K562 (cell line): Measurements from ENCODE around the gene FAM217B. TPM values are rescaled to one million over a fixed set of nuclear protein-coding genes. Genes with fewer than 3 reads are reported as not detected.

Experiments
- ARID3B ChIP-seq: fragments of 250-450 bp; sonication (Bioruptor Pico); IDR thresholded peaks from 2 replicates; pipeline ENCODE4 v1.4.0; 2020; ENCODE audit warnings: borderline replicate concordance
- ARNT ChIP-seq, 2 experiments: fragments of 450-650 bp; IDR thresholded peaks; 2 replicates each; pipeline ENCODE4 v1.6.1; 2016; ENCODE audit warnings: mild to moderate bottlenecking in 1 of 2
- CCNT2 ChIP-seq: IDR thresholded peaks from 2 replicates; pipeline ENCODE4 v1.6.1; 2011; ENCODE audit warnings: borderline replicate concordance, low read depth, mild to moderate bottlenecking, moderate library complexity, mixed read lengths, low read length; ENCODE audit not compliant: insufficient read length; ENCODE audit errors: extremely low read depth
- CHAMP1 ChIP-seq: fragments of 450-650 bp; IDR thresholded peaks from 2 replicates; pipeline ENCODE4 v1.6.1; 2016; ENCODE audit warnings: mild to moderate bottlenecking
- ELF1 ChIP-seq: fragments of 200-800 bp; sonication (Bioruptor generic); IDR thresholded peaks from 2 replicates; pipeline ENCODE4 v1.6.1; 2016; ENCODE audit warnings: missing genetic modification characterization, missing compliant biosample characterization
- GABPA ChIP-seq: fragments of 200-800 bp; sonication (Bioruptor generic); conservative IDR thresholded peaks from 2 replicates; pipeline ENCODE4 v1.6.1; 2016; ENCODE audit warnings: low read depth, missing genetic modification characterization, missing compliant biosample characterization
- HNRNPL ChIP-seq: fragments of 200-400 bp; formaldehyde crosslinking; IDR thresholded peaks from 2 replicates; pipeline ENCODE4 v1.6.1; 2017; ENCODE audit warnings: low read depth, mild to moderate bottlenecking, low read length
- NFE2L1 ChIP-seq: fragments of 450-650 bp; IDR thresholded peaks from 2 replicates; pipeline ENCODE4 v1.6.1; 2016; ENCODE audit warnings: missing genetic modification characterization, low read depth, mild to moderate bottlenecking, missing compliant biosample characterization, moderate library complexity, borderline replicate concordance
- PML ChIP-seq: IDR thresholded peaks from 2 replicates; pipeline ENCODE4 v1.6.1; 2012; ENCODE audit warnings: low read length, inconsistent platforms
- POLR3G ChIP-seq: IDR thresholded peaks from 2 replicates; pipeline ENCODE4 v1.6.1; 2011; ENCODE audit not compliant: insufficient read length, insufficient replicate concordance; ENCODE audit errors: extremely low read depth
- RERE ChIP-seq: sonication (generic); formaldehyde crosslinking; IDR thresholded peaks from 2 replicates; pipeline ENCODE4 v1.8.0; 2023; ENCODE audit warnings: missing genetic modification reagents, mild to moderate bottlenecking, borderline replicate concordance
- SNIP1 ChIP-seq: fragments of 450-650 bp; IDR thresholded peaks from 2 replicates; pipeline ENCODE4 v1.7.1; 2017; ENCODE audit warnings: low read depth, mild to moderate bottlenecking
- ZBTB2 ChIP-seq: fragments of 450-650 bp; IDR thresholded peaks from 2 replicates; pipeline ENCODE4 v1.6.1; 2016; ENCODE audit warnings: antibody characterized with exemption
- ZBTB7A ChIP-seq: IDR thresholded peaks from 2 replicates; pipeline ENCODE4 v1.6.1; 2011; ENCODE audit warnings: low read depth, mild to moderate bottlenecking, low read length, moderate library complexity, borderline replicate concordance; ENCODE audit not compliant: control insufficient read depth
- ZC3H11A ChIP-seq: IDR thresholded peaks from 2 replicates; pipeline ENCODE4 v1.6.1; 2012; ENCODE audit warnings: low read depth, low read length, improper control_type of control experiment
- ZNF311 ChIP-seq: fragments of 250-450 bp; sonication (Bioruptor Pico); IDR thresholded peaks from 2 replicates; pipeline ENCODE4 v1.4.0; 2020; ENCODE audit warnings: mild to moderate bottlenecking, moderate library complexity
- polyA plus RNA-seq, 8 experiments: library from polyadenylated mRNA; depleted of rRNA in 4 of 8; stranded (reverse) in 5 of 8; unstranded in 3 of 8; fragments of >200 nt; fragmentation: Nextera tagmentation in 2 of 8; fragmentation: Illumina TruSeq in 1 of 8; extraction: Ambion mirVana in 2 of 8; extraction: Trizol in 1 of 8; gene quantifications; 2 replicates each; pipeline versions ENCODE4 v1.2.1 to v1.2.3, GENCODE V29; 2011 to 2014; ENCODE audit warnings: inconsistent platforms in 1 of 8, missing spikeins in 1 of 8
- total RNA-seq, 7 experiments: library from RNA; depleted of rRNA in 6 of 7; stranded (reverse); fragments of >200 nt in 6 of 7; fragmentation: Illumina TruSeq in 2 of 7; extraction: Trizol in 2 of 7; gene quantifications; 2 replicates each; pipeline versions ENCODE4 v1.2.1 to v1.2.3, GENCODE V29; 2011 to 2021; ENCODE audit warnings: low replicate concordance in 1 of 7

The FAM217B gene
- total and polyA plus RNA-seq, 9 of the 15 experiments (the other 6 are each of a cell fraction or from before 2014, with no cell fraction given), result 4.8 to 11.4 (median 6.9) TPM

GRCh38 chr20:59933849-59934585 lies 6.2 kb upstream of the FAM217B start (continued):
- TF ChIP-seq GABPA (tag) (no peak), NFE2L1 (tag) (no peak), SNIP1 (no peak), HNRNPL (no peak), CHAMP1 (no peak), POLR3G (no peak), ZBTB7A (peak; percentile 45; the same call in 1 of the 2 replicates), ELF1 (tag) (no peak), ZC3H11A (no peak), CCNT2 (peak; percentile 17), RERE (CRISPR knock-in tag) (no peak), ARNT (IDR thresholded peaks at IDR 0.05) (no peak), ARID3B (CRISPR knock-in tag) (no peak; the same call in 1 of the 2 replicates), ZNF311 (no peak), ZBTB2 (no peak), PML (no peak)
